K562 (cell line): Measurements from ENCODE around the gene GPR108. TPM values are rescaled to one million over a fixed set of nuclear protein-coding genes. Genes with fewer than 3 reads are reported as not detected.
A peak's percentile ranks its signal among the peaks of the same experiment; 100 is the strongest.

Experiments
- ATF4 ChIP-seq: fragments of 450-650 bp; formaldehyde crosslinking; IDR thresholded peaks from 2 replicates; pipeline ENCODE4 v1.4.0; 2022; ENCODE audit warnings: mild to moderate bottlenecking, moderate library complexity
- C11orf30 ChIP-seq: fragments of 450-650 bp; IDR thresholded peaks from 2 replicates; pipeline ENCODE4 v1.6.1; 2016; ENCODE audit warnings: low read depth, mild to moderate bottlenecking
- CHD7 ChIP-seq: fragments of 200-600 bp; sonication (generic); IDR thresholded peaks from one replicate; pipeline ENCODE4 v1.6.1; 2012; ENCODE audit warnings: mild to moderate bottlenecking, low read depth, low read length, inconsistent platforms
- E2F3 ChIP-seq: fragments of 250-450 bp; sonication (Bioruptor Pico); IDR thresholded peaks from 2 replicates; pipeline ENCODE4 v1.4.0; 2020; ENCODE audit warnings: mild to moderate bottlenecking
- EGR1 ChIP-seq: fragments of 450-650 bp; conservative IDR thresholded peaks from 2 replicates; pipeline ENCODE4 v1.6.1; 2017; ENCODE audit warnings: mild to moderate bottlenecking
- EWSR1 ChIP-seq: fragments of 450-650 bp; IDR thresholded peaks from 2 replicates; pipeline ENCODE4 v1.6.1; 2018; ENCODE audit warnings: borderline replicate concordance, mild to moderate bottlenecking, low read depth, moderate library complexity; ENCODE audit not compliant: partially characterized antibody
- FOXA1 ChIP-seq: fragments of 450-650 bp; IDR thresholded peaks from 2 replicates; pipeline ENCODE4 v1.6.1; 2016; ENCODE audit warnings: mild to moderate bottlenecking, borderline replicate concordance
- POLR2A ChIP-seq: fragments of 450-650 bp; conservative IDR thresholded peaks from 2 replicates; pipeline ENCODE4 v1.6.1; 2016
- RBM22 ChIP-seq: fragments of 200-400 bp; formaldehyde crosslinking; IDR thresholded peaks from 2 replicates; pipeline ENCODE4 v1.6.1; 2018; ENCODE audit warnings: low read length, low read depth; ENCODE audit not compliant: poor library complexity, severe bottlenecking
- ZEB2 ChIP-seq: fragments of 450-650 bp; IDR thresholded peaks from 2 replicates; pipeline ENCODE4 v1.6.1; 2016
- ZNF232 ChIP-seq: sonication (generic); formaldehyde crosslinking; IDR thresholded peaks from 2 replicates; pipeline ENCODE4 v1.8.0; 2022; ENCODE audit warnings: mild to moderate bottlenecking, missing genetic modification reagents
- ZSCAN32 ChIP-seq: fragments of 450-650 bp; formaldehyde crosslinking; IDR thresholded peaks from 2 replicates; pipeline ENCODE4 v1.4.0; 2020; ENCODE audit warnings: mild to moderate bottlenecking, moderate library complexity
- polyA plus RNA-seq, 8 experiments: library from polyadenylated mRNA; depleted of rRNA in 4 of 8; stranded (reverse) in 5 of 8; unstranded in 3 of 8; fragments of >200 nt; fragmentation: Nextera tagmentation in 2 of 8; fragmentation: Illumina TruSeq in 1 of 8; extraction: Ambion mirVana in 2 of 8; extraction: Trizol in 1 of 8; gene quantifications; 2 replicates each; pipeline versions ENCODE4 v1.2.1 to v1.2.3, GENCODE V29; 2011 to 2014; ENCODE audit warnings: inconsistent platforms in 1 of 8, missing spikeins in 1 of 8
- total RNA-seq, 7 experiments: library from RNA; depleted of rRNA in 6 of 7; stranded (reverse); fragments of >200 nt in 6 of 7; fragmentation: Illumina TruSeq in 2 of 7; extraction: Trizol in 2 of 7; gene quantifications; 2 replicates each; pipeline versions ENCODE4 v1.2.1 to v1.2.3, GENCODE V29; 2011 to 2021; ENCODE audit warnings: low replicate concordance in 1 of 7
- TF ChIP-seq, protein P1 (sequence below), 2 experiments: fragments of 450-650 bp; IDR thresholded peaks; 2 replicates each; pipeline ENCODE4 v1.6.1; 2018; ENCODE audit warnings: mild to moderate bottlenecking in 2 of 2, low read depth in 1 of 2; ENCODE audit not compliant: partially characterized antibody in 2 of 2

Gene GPR108
- total and polyA plus RNA-seq, 9 of the 15 experiments (the other 6 are each of a cell fraction or from before 2014, with no cell fraction given): 2.4 to 33.2 (median 24.4) TPM

GRCh38 chr19:6682607-6683128, 54.7 kb downstream of the GPR108 start (continued):
- TF ChIP-seq, protein P1, sequence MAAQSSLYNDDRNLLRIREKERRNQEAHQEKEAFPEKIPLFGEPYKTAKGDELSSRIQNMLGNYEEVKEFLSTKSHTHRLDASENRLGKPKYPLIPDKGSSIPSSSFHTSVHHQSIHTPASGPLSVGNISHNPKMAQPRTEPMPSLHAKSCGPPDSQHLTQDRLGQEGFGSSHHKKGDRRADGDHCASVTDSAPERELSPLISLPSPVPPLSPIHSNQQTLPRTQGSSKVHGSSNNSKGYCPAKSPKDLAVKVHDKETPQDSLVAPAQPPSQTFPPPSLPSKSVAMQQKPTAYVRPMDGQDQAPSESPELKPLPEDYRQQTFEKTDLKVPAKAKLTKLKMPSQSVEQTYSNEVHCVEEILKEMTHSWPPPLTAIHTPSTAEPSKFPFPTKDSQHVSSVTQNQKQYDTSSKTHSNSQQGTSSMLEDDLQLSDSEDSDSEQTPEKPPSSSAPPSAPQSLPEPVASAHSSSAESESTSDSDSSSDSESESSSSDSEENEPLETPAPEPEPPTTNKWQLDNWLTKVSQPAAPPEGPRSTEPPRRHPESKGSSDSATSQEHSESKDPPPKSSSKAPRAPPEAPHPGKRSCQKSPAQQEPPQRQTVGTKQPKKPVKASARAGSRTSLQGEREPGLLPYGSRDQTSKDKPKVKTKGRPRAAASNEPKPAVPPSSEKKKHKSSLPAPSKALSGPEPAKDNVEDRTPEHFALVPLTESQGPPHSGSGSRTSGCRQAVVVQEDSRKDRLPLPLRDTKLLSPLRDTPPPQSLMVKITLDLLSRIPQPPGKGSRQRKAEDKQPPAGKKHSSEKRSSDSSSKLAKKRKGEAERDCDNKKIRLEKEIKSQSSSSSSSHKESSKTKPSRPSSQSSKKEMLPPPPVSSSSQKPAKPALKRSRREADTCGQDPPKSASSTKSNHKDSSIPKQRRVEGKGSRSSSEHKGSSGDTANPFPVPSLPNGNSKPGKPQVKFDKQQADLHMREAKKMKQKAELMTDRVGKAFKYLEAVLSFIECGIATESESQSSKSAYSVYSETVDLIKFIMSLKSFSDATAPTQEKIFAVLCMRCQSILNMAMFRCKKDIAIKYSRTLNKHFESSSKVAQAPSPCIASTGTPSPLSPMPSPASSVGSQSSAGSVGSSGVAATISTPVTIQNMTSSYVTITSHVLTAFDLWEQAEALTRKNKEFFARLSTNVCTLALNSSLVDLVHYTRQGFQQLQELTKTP (IDR thresholded peaks at IDR 0.05; ENCODE audit: low read depth in 1 of 2, partially characterized antibody in 2 of 2): no peak
- TF ChIP-seq RBM22 (no peak), POLR2A (no peak), C11orf30 (peak; percentile 76), ZSCAN32 (no peak), E2F3 (CRISPR knock-in tag) (no peak), FOXA1 (no peak), ZEB2 (peak; percentile 81), EWSR1 (no peak), CHD7 (no peak), ZNF232 (CRISPR knock-in tag) (no peak), EGR1 (no peak), ATF4 (CRISPR knock-in tag) (no peak)
